Measurements from ENCODE around the gene VSIR.

The VSIR gene

GRCh38 chr10:71703577-71703976 is 69.7 kb downstream of the VSIR start:
- ATAC-seq (ENCODE audit: low read depth) = no peak
- Histone ChIP-seq H3K4me1 (ENCODE audit: insufficient read depth, poor library complexity, severe bottlenecking) (no peaks in the 10 kb centered on the region), H3K27me3 (ENCODE audit: insufficient read depth, poor library complexity, severe bottlenecking) (no peaks in the 10 kb centered on the region), H3K36me3 (ENCODE audit: low read depth) (no peaks in the 10 kb centered on the region), H3K9me3 (ENCODE audit: severe bottlenecking) (peaks cover 2% of the 10 kb centered on the region), H3K4me3 (ENCODE audit: severe bottlenecking) (no peak overlapping the region), H3K27ac (ENCODE audit: poor library complexity, severe bottlenecking) (no peak overlapping the region)
- TF ChIP-seq, protein P1, sequence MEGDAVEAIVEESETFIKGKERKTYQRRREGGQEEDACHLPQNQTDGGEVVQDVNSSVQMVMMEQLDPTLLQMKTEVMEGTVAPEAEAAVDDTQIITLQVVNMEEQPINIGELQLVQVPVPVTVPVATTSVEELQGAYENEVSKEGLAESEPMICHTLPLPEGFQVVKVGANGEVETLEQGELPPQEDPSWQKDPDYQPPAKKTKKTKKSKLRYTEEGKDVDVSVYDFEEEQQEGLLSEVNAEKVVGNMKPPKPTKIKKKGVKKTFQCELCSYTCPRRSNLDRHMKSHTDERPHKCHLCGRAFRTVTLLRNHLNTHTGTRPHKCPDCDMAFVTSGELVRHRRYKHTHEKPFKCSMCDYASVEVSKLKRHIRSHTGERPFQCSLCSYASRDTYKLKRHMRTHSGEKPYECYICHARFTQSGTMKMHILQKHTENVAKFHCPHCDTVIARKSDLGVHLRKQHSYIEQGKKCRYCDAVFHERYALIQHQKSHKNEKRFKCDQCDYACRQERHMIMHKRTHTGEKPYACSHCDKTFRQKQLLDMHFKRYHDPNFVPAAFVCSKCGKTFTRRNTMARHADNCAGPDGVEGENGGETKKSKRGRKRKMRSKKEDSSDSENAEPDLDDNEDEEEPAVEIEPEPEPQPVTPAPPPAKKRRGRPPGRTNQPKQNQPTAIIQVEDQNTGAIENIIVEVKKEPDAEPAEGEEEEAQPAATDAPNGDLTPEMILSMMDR (IDR thresholded peaks at IDR 0.05; ENCODE audit: poor library complexity, severe bottlenecking) = no peak
- DNase-seq (ENCODE audit: low spot score) = no peak

GRCh38 chr10:71701496-71702132 is 71.7 kb downstream of the VSIR start:
- no peak overlapping the region for H3K27ac ChIP-seq (ENCODE audit: poor library complexity, severe bottlenecking)
- ATAC-seq (ENCODE audit: low read depth) = no peak
- TF ChIP-seq, protein P1 (IDR thresholded peaks at IDR 0.05; ENCODE audit: poor library complexity, severe bottlenecking) = no peak

GRCh38 chr10:71700731-71701368 is 72.5 kb downstream of the VSIR start:
- Histone ChIP-seq H3K4me3 (ENCODE audit: severe bottlenecking) (no peak overlapping the region), H3K27me3 (ENCODE audit: insufficient read depth, poor library complexity, severe bottlenecking) (no peaks in the 10 kb centered on the region), H3K36me3 (ENCODE audit: low read depth) (no peaks in the 10 kb centered on the region), H3K27ac (ENCODE audit: poor library complexity, severe bottlenecking) (no peak overlapping the region), H3K9me3 (ENCODE audit: severe bottlenecking) (peaks cover 2% of the 10 kb centered on the region), H3K4me1 (ENCODE audit: insufficient read depth, poor library complexity, severe bottlenecking) (no peaks in the 10 kb centered on the region)
- DNase-seq (ENCODE audit: low spot score) (no peak), ATAC-seq (ENCODE audit: low read depth) (no peak)
- TF ChIP-seq, protein P1 (IDR thresholded peaks at IDR 0.05; ENCODE audit: poor library complexity, severe bottlenecking) = no peak

More at GRCh38 chr10:71701496-71702132, 71.7 kb downstream of the VSIR start:
- DNase-seq (ENCODE audit: low spot score) = no peak
- H3K36me3 ChIP-seq (ENCODE audit: low read depth) = no peaks in the 10 kb centered on the region
- no peaks in the 10 kb centered on the region for H3K27me3 ChIP-seq (ENCODE audit: insufficient read depth, poor library complexity, severe bottlenecking)
- no peaks in the 10 kb centered on the region for H3K4me1 ChIP-seq (ENCODE audit: insufficient read depth, poor library complexity, severe bottlenecking)
- H3K9me3 ChIP-seq (ENCODE audit: severe bottlenecking) = peaks cover 2% of the 10 kb centered on the region
- no peak overlapping the region for H3K4me3 ChIP-seq (ENCODE audit: severe bottlenecking)

- Histone ChIP-seq H3K9me3 (ENCODE audit: severe bottlenecking) (peaks cover 2% of the 10 kb centered on the region), H3K27ac (ENCODE audit: poor library complexity, severe bottlenecking) (no peak overlapping the region), H3K4me1 (ENCODE audit: insufficient read depth, poor library complexity, severe bottlenecking) (no peaks in the 10 kb centered on the region), H3K27me3 (ENCODE audit: insufficient read depth, poor library complexity, severe bottlenecking) (no peaks in the 10 kb centered on the region), H3K4me3 (ENCODE audit: severe bottlenecking) (no peak overlapping the region), H3K36me3 (ENCODE audit: low read depth) (no peaks in the 10 kb centered on the region)
- ATAC-seq (ENCODE audit: low read depth) (no peak), DNase-seq (ENCODE audit: low spot score) (no peak)
- TF ChIP-seq, protein P1 (IDR thresholded peaks at IDR 0.05; ENCODE audit: poor library complexity, severe bottlenecking) = no peak
Observed at GRCh38 chr10:71698737-71699136, 74.6 kb downstream of the VSIR start.
